ENCODE measurements around the gene LRRC49.

Gene LRRC49

DNA sequence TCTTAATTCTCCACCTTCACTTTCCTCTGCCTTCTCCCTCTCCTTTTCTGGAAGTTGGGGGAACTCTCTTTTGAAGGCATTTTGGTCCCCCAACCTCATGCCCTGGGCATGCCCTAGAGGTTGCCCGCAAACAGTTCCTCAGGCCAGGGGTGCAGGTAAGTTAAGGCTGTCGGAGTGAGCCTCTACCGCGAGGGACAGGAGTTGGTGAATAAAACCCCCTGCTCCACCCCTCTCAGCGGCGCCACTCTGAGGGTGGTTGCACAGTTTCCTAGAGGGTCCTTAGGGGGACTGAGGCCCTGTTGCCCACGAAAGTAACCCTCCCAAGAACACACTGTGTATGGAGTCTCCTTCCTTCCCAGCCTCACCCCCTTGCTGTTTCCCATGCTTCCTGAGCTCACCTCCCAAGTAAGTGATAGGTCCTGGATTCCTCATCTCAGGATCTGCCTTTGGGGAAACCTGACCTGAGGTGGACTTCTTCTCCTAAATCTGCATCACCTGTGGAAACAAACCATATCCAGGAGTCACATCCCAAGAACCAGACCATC, 199.5 kb downstream of the LRRC49 start:
- no peak for DNase-seq (ENCODE audit: low spot score)

DNA sequence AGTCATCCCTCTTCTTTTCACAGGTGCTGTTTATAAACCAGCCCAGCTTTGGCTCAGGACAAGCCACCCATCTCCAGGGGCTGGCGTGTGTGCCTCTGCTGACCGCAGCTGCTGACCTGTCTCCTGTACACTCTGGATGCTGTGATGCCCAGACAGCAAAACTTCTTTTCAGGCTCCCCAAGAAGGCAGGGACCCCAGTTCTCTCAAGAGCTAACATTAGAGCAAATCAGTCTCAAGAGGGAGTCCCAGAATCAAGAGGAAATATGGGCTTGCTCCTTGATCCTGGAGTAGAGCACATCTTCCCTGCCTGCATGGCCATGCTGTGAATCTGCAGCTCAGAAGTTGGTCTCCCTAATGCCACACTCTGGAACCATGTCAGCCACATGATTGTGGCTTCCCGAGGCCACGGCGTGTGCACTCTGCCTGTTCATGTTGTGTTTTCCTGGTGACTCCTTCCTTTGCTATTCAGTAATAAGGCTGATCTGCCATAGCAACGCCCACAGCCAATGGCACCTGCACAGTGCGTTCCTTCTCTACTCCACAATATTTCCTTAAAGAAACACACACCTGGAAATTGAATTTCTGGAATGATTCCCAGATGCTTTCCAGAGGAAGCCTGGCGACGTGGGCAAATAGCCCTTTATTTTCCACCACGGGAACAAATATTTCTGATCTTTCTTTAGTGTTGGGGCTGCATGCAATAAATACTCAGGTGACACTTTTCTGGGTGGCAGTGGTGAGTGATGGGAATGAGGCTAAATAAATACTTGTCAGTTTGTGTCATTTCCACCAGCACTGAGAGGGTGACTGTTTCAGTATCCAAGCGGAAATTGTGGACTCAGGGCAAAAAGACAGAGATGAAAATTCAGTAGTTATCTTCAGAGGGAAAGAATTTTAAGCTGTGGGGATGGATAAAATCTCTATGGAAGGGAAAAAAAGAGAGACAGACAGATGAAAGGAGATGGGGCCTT, 200.7 kb downstream of the LRRC49 start:
- no peak for DNase-seq (ENCODE audit: low spot score)

DNA sequence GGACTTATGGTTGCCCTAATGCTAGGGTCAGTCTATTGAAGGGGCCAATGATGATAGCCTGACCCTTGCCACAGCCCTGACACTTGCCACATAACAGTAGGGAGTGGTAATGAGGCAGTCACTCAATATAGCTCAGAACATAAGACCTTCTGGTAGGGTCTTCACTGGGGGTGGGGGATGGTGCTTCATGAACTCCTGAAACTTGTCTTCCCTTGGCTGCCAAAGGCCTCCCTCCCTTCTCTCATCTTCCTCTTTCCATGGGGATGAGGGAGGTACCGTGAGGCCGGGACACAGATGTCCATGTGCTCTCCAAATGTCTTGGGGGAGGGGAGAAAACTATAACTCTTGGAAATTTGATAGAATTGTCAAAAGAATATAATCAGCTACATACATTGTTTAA, 201.5 kb downstream of the LRRC49 start:
- no peak for DNase-seq (ENCODE audit: low spot score)

DNA sequence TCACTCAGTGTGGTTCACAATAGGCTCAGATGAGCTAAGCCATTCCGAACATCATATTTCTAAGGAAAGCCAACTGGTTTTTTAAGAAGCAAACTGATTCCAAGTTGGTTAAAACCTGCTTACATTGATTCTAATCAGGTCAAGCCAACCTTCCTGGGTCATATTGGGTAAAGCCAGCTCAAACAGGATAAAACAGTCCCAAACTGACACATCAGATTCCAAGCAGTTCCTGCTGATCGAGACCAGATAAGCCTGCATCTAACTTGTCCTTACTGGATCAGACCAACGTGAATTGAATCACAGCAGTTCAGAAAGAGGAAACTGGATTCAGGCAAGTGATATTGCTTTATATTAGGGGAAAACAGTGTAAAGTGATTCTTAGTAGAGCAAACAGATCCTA, 204.1 kb downstream of the LRRC49 start:
- no peak for DNase-seq (ENCODE audit: low spot score)

DNA sequence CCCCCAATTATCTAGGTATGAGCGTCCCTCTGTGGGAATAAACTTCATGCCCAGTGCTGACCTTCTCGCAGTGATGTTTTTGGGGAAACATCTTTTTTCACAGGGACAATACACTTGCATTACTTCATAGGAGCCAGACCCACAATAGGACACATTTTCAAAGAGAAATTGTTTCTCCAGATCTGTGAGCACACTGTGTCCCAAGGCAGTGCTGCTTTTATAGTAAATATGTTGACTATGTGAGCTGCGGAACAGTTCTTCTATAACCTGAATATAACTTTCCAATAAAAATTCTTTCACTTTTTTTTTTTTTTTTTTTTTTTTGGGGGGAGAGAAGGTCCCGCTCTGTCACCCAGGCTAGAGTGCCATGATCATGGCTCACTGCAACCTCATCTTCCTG, 205.3 kb downstream of the LRRC49 start:
- DNase-seq (ENCODE audit: low spot score) = no peak

DNA sequence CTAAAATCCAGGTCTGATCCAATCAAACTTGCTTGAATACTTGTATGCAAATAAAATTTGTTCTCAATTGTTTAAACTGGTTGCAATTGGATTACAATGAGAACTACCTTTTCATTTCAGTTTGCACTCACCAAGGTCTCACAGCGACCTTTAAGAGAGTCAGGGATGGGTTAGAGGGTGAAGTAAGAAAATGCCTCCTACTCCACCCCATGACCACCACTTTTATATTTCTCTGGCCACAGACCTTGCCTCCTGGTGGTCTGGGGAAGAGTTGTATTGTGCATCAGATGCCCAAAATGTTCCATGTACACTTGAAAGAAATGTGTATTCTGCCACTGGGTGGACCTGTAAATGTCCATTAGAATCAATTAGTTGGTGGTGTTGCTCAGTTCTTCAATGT, 206.3 kb downstream of the LRRC49 start:
- DNase-seq (ENCODE audit: low spot score) = no peak
